K562 (cell line): Measurements from ENCODE around the gene OR13A1. TPM values are rescaled to one million over a fixed set of nuclear protein-coding genes. Genes with fewer than 3 reads are reported as not detected.
"Not testable (repeated sequence)": the region's sequence is repeated elsewhere in the genome, so short reads cannot be mapped to it uniquely, and the experiment has no call there.

Experiments
- ATAC-seq: fragments of 200-7000 bp; cut with Tn5 transposase; 3 replicates; pipeline ENCODE4 v1.9.1; 2020; ENCODE audit warnings: moderate library complexity
- BruUV-seq: library from RNA; stranded (reverse); fragments of 400-500 nt; replicated peaks from 2 replicates; lab custom pipeline; 2021; lab: Mats Ljungman, UMichigan
- CTCF ChIA-PET: fragments of 300-600 bp; formaldehyde crosslinking; extraction: SDS; loops from one replicate; lab custom pipeline; 2021; ENCODE audit warnings: low intra/inter-chr PET ratio; lab: Yijun Ruan, JAX
- POLR2A ChIA-PET: fragments of 300-600, 350-650 bp; sonication (Branson Sonifier 250); formaldehyde crosslinking; extraction: SDS; loops from one replicate; lab custom pipeline; 2021; ENCODE audit warnings: antibody characterized with exemption, inconsistent platforms; lab: Yijun Ruan, JAX
- DNase-seq, 4 experiments: peaks; one replicate each; pipeline versions ENCODE4 v3.0.0 to v3.0.0-alpha.2; 2011 to 2018; ENCODE audit warnings: low spot score in 3 of 4, mixed read lengths in 3 of 4; ENCODE audit errors: extremely low read depth in 1 of 4
- FAIRE-seq: peaks from 2 replicates; lab custom pipeline; 2011; peaks lifted over from hg19 to GRCh38; lab: Jason Lieb, UNC
- H2AFZ ChIP-seq: 2 replicates; pipeline ENCODE4 v1.6.0; 2011; ENCODE audit warnings: low read depth, low read length, control low read depth, inconsistent platforms
- H3K27ac ChIP-seq: fragments of 200-600 bp; 3 replicates; pipeline ENCODE4 v1.8.0; 2011; ENCODE audit warnings: low read depth, mild to moderate bottlenecking, control low read depth, inconsistent platforms, low read length, moderate library complexity, mixed read lengths; ENCODE audit errors: extremely low read depth
- H3K27me3 ChIP-seq, 2 experiments: fragments of 300-600 bp in 1 of 2; 2 replicates in 1 of 2; 3 replicates in 1 of 2; pipeline versions ENCODE4 v1.6.0 to v1.8.0; 2011; ENCODE audit warnings: inconsistent platforms in 2 of 2, low read length in 2 of 2, mild to moderate bottlenecking in 1 of 2, mixed read lengths in 1 of 2, moderate library complexity in 1 of 2; ENCODE audit not compliant: control insufficient read depth in 2 of 2, insufficient read depth in 2 of 2
- H3K36me3 ChIP-seq: fragments of 300-600 bp; 3 replicates; pipeline ENCODE4 v1.8.0; 2011; ENCODE audit warnings: mild to moderate bottlenecking, low read length, inconsistent platforms; ENCODE audit not compliant: control insufficient read depth, insufficient read depth
- H3K4me1 ChIP-seq, 2 experiments: fragments of 200-600 bp in 1 of 2; replicated peaks in 1 of 2; 2 replicates in 1 of 2; 3 replicates in 1 of 2; pipeline versions ENCODE4 v1.5.1 to v1.8.0; 2011; ENCODE audit warnings: inconsistent platforms in 2 of 2, low read length in 2 of 2, mild to moderate bottlenecking in 1 of 2, mixed read lengths in 1 of 2, moderate library complexity in 1 of 2; ENCODE audit not compliant: control insufficient read depth in 2 of 2, insufficient read depth in 2 of 2
- H3K4me2 ChIP-seq: 2 replicates; pipeline ENCODE4 v1.6.1; 2011; ENCODE audit warnings: low read length, control low read depth, inconsistent platforms, mixed read lengths; ENCODE audit not compliant: insufficient read depth
- H3K4me3 ChIP-seq: fragments of 200-600 bp; sonication (generic), shearing (Covaris generic); 2 replicates; pipeline ENCODE4 v1.5.1; 2016; ENCODE audit warnings: control low read depth, inconsistent platforms
- H3K79me2 ChIP-seq: fragments of 200-600 bp; 3 replicates; pipeline ENCODE4 v1.8.0; 2011; ENCODE audit warnings: low read length, inconsistent platforms; ENCODE audit not compliant: control insufficient read depth, insufficient read depth
- H3K9ac ChIP-seq, 2 experiments: 2 replicates each; pipeline versions ENCODE4 v1.6.0 to v1.6.1; 2011; ENCODE audit warnings: low read depth in 2 of 2, low read length in 2 of 2, control low read depth in 1 of 2, inconsistent platforms in 1 of 2, mild to moderate bottlenecking in 1 of 2, mixed read lengths in 1 of 2; ENCODE audit not compliant: insufficient read depth in 1 of 2
- H3K9me1 ChIP-seq: one replicate; pipeline ENCODE4 v1.6.0; 2011; ENCODE audit warnings: inconsistent platforms, mild to moderate bottlenecking, low read length, moderate library complexity; ENCODE audit not compliant: control insufficient read depth, insufficient read depth
- H3K9me3 ChIP-seq: replicated peaks from 2 replicates; pipeline ENCODE4 v1.5.1; 2011; ENCODE audit warnings: low read depth, low read length, inconsistent platforms; ENCODE audit not compliant: control insufficient read depth, insufficient read depth
- H4K20me1 ChIP-seq: replicated peaks from 2 replicates; pipeline ENCODE4 v1.6.1; 2011; ENCODE audit warnings: low read length, inconsistent platforms, mixed read lengths; ENCODE audit not compliant: control insufficient read depth, insufficient read depth
- ARID1B ChIP-seq: fragments of 450-650 bp; IDR thresholded peaks from 2 replicates; pipeline ENCODE4 v1.6.1; 2016; ENCODE audit warnings: antibody characterized with exemption, mild to moderate bottlenecking, inconsistent platforms
- DDX20 ChIP-seq: fragments of 450-650 bp; IDR thresholded peaks from 2 replicates; pipeline ENCODE4 v1.6.1; 2016; ENCODE audit warnings: missing genetic modification characterization, low read depth, mild to moderate bottlenecking, missing compliant biosample characterization, moderate library complexity
- ETS2 ChIP-seq: IDR thresholded peaks from 2 replicates; pipeline ENCODE4 v1.6.1; 2016; ENCODE audit warnings: borderline replicate concordance, missing genetic modification characterization, mild to moderate bottlenecking, moderate library complexity, missing compliant biosample characterization; ENCODE audit not compliant: poor library complexity, severe bottlenecking
- IRF2 ChIP-seq: sonication (generic); formaldehyde crosslinking; IDR thresholded peaks from 2 replicates; pipeline ENCODE4 v1.8.1; 2022; ENCODE audit warnings: mild to moderate bottlenecking, missing genetic modification reagents
- NR2C2 ChIP-seq, 2 experiments: fragments of 200-800 bp in 1 of 2; sonication (Bioruptor generic) in 1 of 2; sonication (generic) in 1 of 2; formaldehyde crosslinking in 1 of 2; IDR thresholded peaks; 2 replicates each; pipeline versions ENCODE4 v1.6.1 to v1.8.0; 2016 to 2022; ENCODE audit warnings: mild to moderate bottlenecking in 1 of 2, missing compliant biosample characterization in 1 of 2, missing genetic modification characterization in 1 of 2, missing genetic modification reagents in 1 of 2
- ZNF282 ChIP-seq: sonication (generic); formaldehyde crosslinking; IDR thresholded peaks from 2 replicates; pipeline ENCODE4 v1.8.1; 2023; ENCODE audit warnings: missing genetic modification reagents
- WGBS: fragments of 100-300 bp; shearing (Covaris generic); methylation state at CpG from one replicate; pipeline ENCODE4 v1.1.6; 2016; ENCODE audit warnings: low coverage, mixed read lengths; ENCODE audit not compliant: insufficient coverage; ENCODE audit errors: missing lambda C conversion rate; 5-methylcytosine and 5-hydroxymethylcytosine counted together
- in situ Hi-C: fragments of 300-500 bp; cut with MboI; formaldehyde crosslinking; loops from 4 replicates; pipeline ENCODE4 v1.15.0; 2018; ENCODE audit warnings: inconsistent platforms, mixed read lengths
- intact Hi-C: fragments of 100-400 bp; cut with micrococcal nuclease; formaldehyde crosslinking; loops from 2 replicates; pipeline ENCODE4 v1.14.2; 2022
- polyA plus RNA-seq, 8 experiments: library from polyadenylated mRNA; depleted of rRNA in 4 of 8; stranded (reverse) in 5 of 8; unstranded in 3 of 8; fragments of >200 nt; fragmentation: Nextera tagmentation in 2 of 8; fragmentation: Illumina TruSeq in 1 of 8; extraction: Ambion mirVana in 2 of 8; extraction: Trizol in 1 of 8; gene quantifications; 2 replicates each; pipeline versions ENCODE4 v1.2.1 to v1.2.3, GENCODE V29; 2011 to 2014; ENCODE audit warnings: inconsistent platforms in 1 of 8, missing spikeins in 1 of 8
- total RNA-seq, 7 experiments: library from RNA; depleted of rRNA in 6 of 7; stranded (reverse); fragments of >200 nt in 6 of 7; fragmentation: Illumina TruSeq in 2 of 7; extraction: Trizol in 2 of 7; gene quantifications; 2 replicates each; pipeline versions ENCODE4 v1.2.1 to v1.2.3, GENCODE V29; 2011 to 2021; ENCODE audit warnings: low replicate concordance in 1 of 7
- TF ChIP-seq, protein P1 (sequence below): sonication (generic); formaldehyde crosslinking; IDR thresholded peaks from 2 replicates; pipeline ENCODE4 v1.8.1; 2022; ENCODE audit warnings: missing genetic modification reagents
- TF ChIP-seq, protein P2 (sequence below): sonication (generic); formaldehyde crosslinking; IDR thresholded peaks from 2 replicates; pipeline ENCODE4 v1.8.1; 2023; ENCODE audit warnings: mild to moderate bottlenecking, missing genetic modification reagents, moderate library complexity
- TF ChIP-seq, protein P3 (sequence below), 2 experiments: IDR thresholded peaks in 1 of 2; conservative IDR thresholded peaks in 1 of 2; 2 replicates each; pipeline ENCODE4 v1.6.1; 2016; ENCODE audit warnings: low read depth in 2 of 2, mild to moderate bottlenecking in 1 of 2, missing compliant biosample characterization in 1 of 2, missing genetic modification characterization in 1 of 2, moderate library complexity in 1 of 2

Gene OR13A1
- total and polyA plus RNA-seq, 9 of the 15 experiments (the other 6 are each of a cell fraction or from before 2014, with no cell fraction given) = 0.03 to 0.11 (median 0.06) TPM; not detected in 3

DNA sequence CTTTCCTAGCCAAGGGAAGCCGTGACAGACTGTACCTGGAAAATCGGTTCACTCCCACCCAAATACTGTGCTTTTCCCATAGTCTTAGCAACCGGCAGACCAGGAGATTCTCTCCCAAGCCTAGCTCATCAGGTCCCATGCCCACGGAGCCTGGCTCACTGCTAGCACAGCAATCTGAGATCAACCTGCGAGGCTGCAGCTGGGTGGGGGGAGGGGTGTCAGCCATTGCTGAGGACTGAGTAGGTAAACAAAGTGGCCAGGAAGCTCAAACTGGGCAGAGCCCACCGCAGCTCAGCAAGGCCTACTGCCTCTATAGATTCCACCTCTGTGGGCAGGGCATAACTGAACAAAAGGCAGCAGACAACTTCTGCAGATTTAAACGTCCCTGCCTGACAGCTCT lies 43.6 kb upstream of the OR13A1 start:
- not testable (repeated sequence) for H3K27ac ChIP-seq
- 22% methylated on average over 7 of the region's 7 CpGs for WGBS

DNA sequence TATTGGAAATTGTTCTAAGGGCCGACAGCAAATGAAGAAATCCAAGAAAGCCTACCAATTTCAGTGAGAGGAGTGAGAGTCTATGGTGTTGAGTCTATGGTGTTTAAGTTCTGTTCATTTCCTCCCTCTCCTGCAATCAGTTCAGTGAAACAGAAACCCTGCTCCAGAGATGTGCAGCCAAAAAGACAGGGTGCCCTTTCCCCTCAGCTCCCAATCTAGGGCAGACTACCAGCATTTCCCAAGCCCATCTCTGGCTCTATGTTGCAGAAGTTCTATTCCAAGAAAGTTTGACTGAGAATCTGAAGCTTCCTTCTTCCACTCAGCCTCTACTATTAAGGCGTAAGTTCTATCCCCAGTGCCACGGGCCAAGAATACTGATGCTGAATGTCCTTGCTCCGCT lies 40.1 kb upstream of the OR13A1 start:
- no peak overlapping the region for H2AFZ ChIP-seq
- intact Hi-C loops = no loop called here
- in situ Hi-C loops = no loop called here
- H3K9ac ChIP-seq = no peak overlapping the region
- H3K4me1 ChIP-seq = peaks cover 0 to 23% of the 10 kb centered on the region in 2 experiments; a peak in 3 of 5 replicates
- H3K27ac ChIP-seq = no peak overlapping the region
- BruUV-seq = no TSS peak
- peak in 1 of 4 experiments; percentile 2 for DNase-seq
- ChIA-PET CTCF (no interaction called here), POLR2A (interaction anchor here (0.7 to 0.8 kb wide), 2 partner anchors 109 to 718 kb away, joined by 3 to 4 read pairs; no protein-coding TSS in a partner anchor)
- H3K9me3 ChIP-seq = no peaks in the 10 kb centered on the region
- no peaks in the 10 kb centered on the region for H3K9me1 ChIP-seq
- H3K36me3 ChIP-seq = no peaks in the 10 kb centered on the region
- no peak overlapping the region for H3K4me2 ChIP-seq
- FAIRE-seq = no peak
- WGBS = 23% methylated on average over 4 of the region's 4 CpGs
- no peaks in the 10 kb centered on the region for H3K79me2 ChIP-seq
- ATAC-seq = no peak
- no peaks in the 10 kb centered on the region; a peak in 1 of 5 replicates for H3K27me3 ChIP-seq
- TF ChIP-seq, protein P1, sequence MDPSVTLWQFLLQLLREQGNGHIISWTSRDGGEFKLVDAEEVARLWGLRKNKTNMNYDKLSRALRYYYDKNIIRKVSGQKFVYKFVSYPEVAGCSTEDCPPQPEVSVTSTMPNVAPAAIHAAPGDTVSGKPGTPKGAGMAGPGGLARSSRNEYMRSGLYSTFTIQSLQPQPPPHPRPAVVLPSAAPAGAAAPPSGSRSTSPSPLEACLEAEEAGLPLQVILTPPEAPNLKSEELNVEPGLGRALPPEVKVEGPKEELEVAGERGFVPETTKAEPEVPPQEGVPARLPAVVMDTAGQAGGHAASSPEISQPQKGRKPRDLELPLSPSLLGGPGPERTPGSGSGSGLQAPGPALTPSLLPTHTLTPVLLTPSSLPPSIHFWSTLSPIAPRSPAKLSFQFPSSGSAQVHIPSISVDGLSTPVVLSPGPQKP (CRISPR knock-in tag) = no peak
- TF ChIP-seq IRF2 (CRISPR knock-in tag) = no peak
- TF ChIP-seq ARID1B = no peak
- TF ChIP-seq ZNF282 (CRISPR knock-in tag) = no peak
- TF ChIP-seq, protein P2, sequence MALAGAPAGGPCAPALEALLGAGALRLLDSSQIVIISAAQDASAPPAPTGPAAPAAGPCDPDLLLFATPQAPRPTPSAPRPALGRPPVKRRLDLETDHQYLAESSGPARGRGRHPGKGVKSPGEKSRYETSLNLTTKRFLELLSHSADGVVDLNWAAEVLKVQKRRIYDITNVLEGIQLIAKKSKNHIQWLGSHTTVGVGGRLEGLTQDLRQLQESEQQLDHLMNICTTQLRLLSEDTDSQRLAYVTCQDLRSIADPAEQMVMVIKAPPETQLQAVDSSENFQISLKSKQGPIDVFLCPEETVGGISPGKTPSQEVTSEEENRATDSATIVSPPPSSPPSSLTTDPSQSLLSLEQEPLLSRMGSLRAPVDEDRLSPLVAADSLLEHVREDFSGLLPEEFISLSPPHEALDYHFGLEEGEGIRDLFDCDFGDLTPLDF = no peak
- no peak for TF ChIP-seq DDX20 (tag)
- TF ChIP-seq, protein P3, sequence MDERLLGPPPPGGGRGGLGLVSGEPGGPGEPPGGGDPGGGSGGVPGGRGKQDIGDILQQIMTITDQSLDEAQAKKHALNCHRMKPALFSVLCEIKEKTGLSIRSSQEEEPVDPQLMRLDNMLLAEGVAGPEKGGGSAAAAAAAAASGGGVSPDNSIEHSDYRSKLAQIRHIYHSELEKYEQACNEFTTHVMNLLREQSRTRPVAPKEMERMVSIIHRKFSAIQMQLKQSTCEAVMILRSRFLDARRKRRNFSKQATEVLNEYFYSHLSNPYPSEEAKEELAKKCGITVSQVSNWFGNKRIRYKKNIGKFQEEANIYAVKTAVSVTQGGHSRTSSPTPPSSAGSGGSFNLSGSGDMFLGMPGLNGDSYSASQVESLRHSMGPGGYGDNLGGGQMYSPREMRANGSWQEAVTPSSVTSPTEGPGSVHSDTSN (CRISPR knock-in tag; IDR thresholded peaks at IDR 0.05; ENCODE audit: low read depth) = no peak
- TF ChIP-seq, protein P3 (tag; conservative IDR thresholded peaks at IDR 0.05; ENCODE audit: low read depth) = no peak
- TF ChIP-seq ETS2 (tag) = no peak
- H4K20me1 ChIP-seq = no peaks in the 10 kb centered on the region
- H3K4me3 ChIP-seq = no peak overlapping the region

More for the DNA sequence above, 43.6 kb upstream of the OR13A1 start:
- intact Hi-C loops; CTCF ChIA-PET; H3K9ac ChIP-seq; H3K4me1 ChIP-seq; DNase-seq; FAIRE-seq; H3K27me3 ChIP-seq; BruUV-seq; H3K9me3 ChIP-seq; in situ Hi-C loops; H3K79me2 ChIP-seq; H3K36me3 ChIP-seq; H3K9me1 ChIP-seq; ATAC-seq; H4K20me1 ChIP-seq; H3K4me3 ChIP-seq; TF ChIP-seq NR2C2 (CRISPR knock-in tag; IDR thresholded peaks at IDR 0.05): not testable (repeated sequence)
- Histone ChIP-seq H3K4me2 (peak overlapping the region; percentile 12; the same call in 1 of the 2 replicates), H2AFZ (peak overlapping the region; percentile 70)
- 0 out of 2 replicates have a peak, but pooled peaks have one; percentile 23 for TF ChIP-seq NR2C2 (tag; IDR thresholded peaks at IDR 0.05)
- POLR2A ChIA-PET = interaction anchor here (1.3 kb wide), 1 partner anchor 20 kb away, joined by 5 read pairs; no protein-coding TSS in a partner anchor
